Smooth muscle cell (in vitro differentiated cells): ENCODE data around the gene EXOC3L4. TPM values are rescaled to one million over a fixed set of nuclear protein-coding genes. Genes with fewer than 3 reads are reported as not detected.

ENCODE experiments used
- DNase-seq: peaks from one replicate; lab custom pipeline; 2025; ENCODE audit not compliant: unreplicated experiment; lab: John Stamatoyannopoulos, UW
- H2AFZ ChIP-seq: fragments of 200-600 bp; sonication (generic); 2 replicates; pipeline ENCODE4 v1.6.0; 2016; ENCODE audit warnings: antibody characterized with exemption, low read depth, mild to moderate bottlenecking
- H3F3A ChIP-seq: fragments of 200-600 bp; sonication (generic); 2 replicates; pipeline ENCODE4 v1.6.0; 2017; ENCODE audit warnings: antibody characterized with exemption, low read depth
- H3K27ac ChIP-seq: fragments of 200-600 bp; sonication (generic); 2 replicates; pipeline ENCODE4 v1.5.1; 2016; ENCODE audit warnings: low read depth, mild to moderate bottlenecking
- H3K27me3 ChIP-seq: fragments of 200-600 bp; sonication (generic); 2 replicates; pipeline ENCODE4 v1.6.1; 2016; ENCODE audit warnings: low read depth, mild to moderate bottlenecking
- H3K36me3 ChIP-seq: fragments of 200-600 bp; sonication (generic); 2 replicates; pipeline ENCODE4 v1.5.1; 2016; ENCODE audit warnings: low read depth
- H3K4me1 ChIP-seq: fragments of 200-600 bp; sonication (generic); 2 replicates; pipeline ENCODE4 v1.5.1; 2016; ENCODE audit warnings: low read depth
- H3K4me2 ChIP-seq: fragments of 200-600 bp; sonication (generic); 2 replicates; pipeline ENCODE4 v1.6.0; 2016; ENCODE audit warnings: mild to moderate bottlenecking
- H3K4me3 ChIP-seq: fragments of 200-600 bp; sonication (generic); 2 replicates; pipeline ENCODE4 v1.5.1; 2016; ENCODE audit warnings: mild to moderate bottlenecking
- H3K79me2 ChIP-seq: fragments of 200-600 bp; sonication (generic); 2 replicates; pipeline ENCODE4 v1.6.0; 2016; ENCODE audit warnings: low read depth, mild to moderate bottlenecking
- H3K9ac ChIP-seq: fragments of 200-600 bp; sonication (generic); 2 replicates; pipeline ENCODE4 v1.6.0; 2016; ENCODE audit warnings: low read depth
- H3K9me3 ChIP-seq: fragments of 200-600 bp; sonication (generic); replicated peaks from 2 replicates; pipeline ENCODE4 v1.5.1; 2016; ENCODE audit warnings: low read depth
- H4K20me1 ChIP-seq: fragments of 200-600 bp; sonication (generic); 2 replicates; pipeline ENCODE4 v1.6.0; 2016; ENCODE audit warnings: low read depth
- CTCF ChIP-seq: fragments of 200-600 bp; sonication (generic); IDR thresholded peaks from 2 replicates; pipeline ENCODE4 v1.5.1; 2017; ENCODE audit warnings: borderline replicate concordance, mild to moderate bottlenecking, antibody characterized with exemption; ENCODE audit not compliant: insufficient read depth, poor library complexity, severe bottlenecking
- WGBS: methylation state at CpG from one replicate; pipeline ENCODE4 v1.1.7; 2016; ENCODE audit warnings: low lambda C conversion rate; 5-methylcytosine and 5-hydroxymethylcytosine counted together
- polyA plus RNA-seq: library from polyadenylated mRNA; unstranded; fragments of >200 nt; fragmentation: Nextera tagmentation; extraction: Ambion mirVana; gene quantifications from 2 replicates; pipeline ENCODE4 v1.2.1, GENCODE V29; 2016
- total RNA-seq: library from RNA; depleted of rRNA; stranded (reverse); fragments of >200 nt; gene quantifications from 2 replicates; pipeline ENCODE4 v1.2.3, GENCODE V29; 2014

Gene EXOC3L4
- total and polyA plus RNA-seq, 2 experiments from 2014 or later, result not detected

- 96% methylated on average over 4 of the region's 4 CpGs for WGBS
- H2AFZ ChIP-seq, result no peak overlapping the region
These were observed 47.5 kb downstream of the EXOC3L4 start for GRCh38 chr14:103142026-103142425.

GRCh38 chr14:103142721-103143302 is 48.3 kb downstream of the EXOC3L4 start:
- DNase-seq, result no peak
- Histone ChIP-seq H4K20me1 (no peaks in the 10 kb centered on the region), H3K4me2 (no peak overlapping the region), H3K27ac (no peak overlapping the region), H3K79me2 (no peaks in the 10 kb centered on the region), H2AFZ (no peak overlapping the region), H3K36me3 (no peaks in the 10 kb centered on the region), H3K9ac (no peak overlapping the region), H3K27me3 (no peaks in the 10 kb centered on the region), H3K9me3 (no peaks in the 10 kb centered on the region), H3F3A (peaks cover 9% of the 10 kb centered on the region), H3K4me3 (no peak overlapping the region), H3K4me1 (peaks cover 17% of the 10 kb centered on the region)
- no peak for TF ChIP-seq CTCF
- 72% methylated on average over 5 of the region's 5 CpGs for WGBS

More at GRCh38 chr14:103142026-103142425, 47.5 kb downstream of the EXOC3L4 start:
- Histone ChIP-seq H3K27ac (no peak overlapping the region), H3K4me3 (no peak overlapping the region), H3K9ac (no peak overlapping the region), H3K4me1 (peaks cover 25% of the 10 kb centered on the region), H3K36me3 (no peaks in the 10 kb centered on the region), H3K9me3 (no peaks in the 10 kb centered on the region), H3K79me2 (no peaks in the 10 kb centered on the region), H3K4me2 (no peak overlapping the region), H3K27me3 (no peaks in the 10 kb centered on the region), H3F3A (peaks cover 15% of the 10 kb centered on the region), H4K20me1 (no peaks in the 10 kb centered on the region)
- TF ChIP-seq CTCF, result no peak
- no peak for DNase-seq

- no peak for TF ChIP-seq CTCF
- H3K4me3 ChIP-seq, result no peak overlapping the region
- H3K27me3 ChIP-seq, result no peaks in the 10 kb centered on the region
- H3K4me2 ChIP-seq, result no peak overlapping the region
- H3K27ac ChIP-seq, result no peak overlapping the region
- H3F3A ChIP-seq, result peaks cover 7% of the 10 kb centered on the region
- 34% methylated on average over 6 of the region's 6 CpGs for WGBS
- H3K9ac ChIP-seq, result no peak overlapping the region
- H2AFZ ChIP-seq, result no peak overlapping the region
- no peaks in the 10 kb centered on the region for H3K9me3 ChIP-seq
- no peaks in the 10 kb centered on the region for H4K20me1 ChIP-seq
- H3K79me2 ChIP-seq, result no peaks in the 10 kb centered on the region
- no peak for DNase-seq
- peaks cover 15% of the 10 kb centered on the region for H3K4me1 ChIP-seq
- no peaks in the 10 kb centered on the region for H3K36me3 ChIP-seq
These were observed 49.0 kb downstream of the EXOC3L4 start for GRCh38 chr14:103143506-103143905.

- 33% methylated on average over 4 of the region's 4 CpGs for WGBS
- Histone ChIP-seq H3K9ac (no peak overlapping the region), H3K36me3 (no peaks in the 10 kb centered on the region), H3K79me2 (no peaks in the 10 kb centered on the region), H3K4me2 (no peak overlapping the region), H3K4me3 (no peak overlapping the region), H4K20me1 (no peaks in the 10 kb centered on the region), H3K9me3 (no peaks in the 10 kb centered on the region), H3F3A (peaks cover 7% of the 10 kb centered on the region), H3K27me3 (no peaks in the 10 kb centered on the region), H2AFZ (no peak overlapping the region), H3K27ac (peak overlapping the region; percentile 4), H3K4me1 (peaks cover 9% of the 10 kb centered on the region)
- TF ChIP-seq CTCF, result no peak
- no peak for DNase-seq
These were observed 49.6 kb downstream of the EXOC3L4 start for GRCh38 chr14:103144085-103144484.
